ENCODE measurements around the gene ACSS2.

ACSS2 gene

GRCh38 chr20:34884260-34884659, 7.8 kb downstream of the ACSS2 start:
- no peak for FAIRE-seq
- no peak for DNase-seq (ENCODE audit: insufficient read length, low spot score)
- TF ChIP-seq CTCF (IDR thresholded peaks at IDR 0.05; ENCODE audit: insufficient read depth, missing control alignments) = no peak

DNA sequence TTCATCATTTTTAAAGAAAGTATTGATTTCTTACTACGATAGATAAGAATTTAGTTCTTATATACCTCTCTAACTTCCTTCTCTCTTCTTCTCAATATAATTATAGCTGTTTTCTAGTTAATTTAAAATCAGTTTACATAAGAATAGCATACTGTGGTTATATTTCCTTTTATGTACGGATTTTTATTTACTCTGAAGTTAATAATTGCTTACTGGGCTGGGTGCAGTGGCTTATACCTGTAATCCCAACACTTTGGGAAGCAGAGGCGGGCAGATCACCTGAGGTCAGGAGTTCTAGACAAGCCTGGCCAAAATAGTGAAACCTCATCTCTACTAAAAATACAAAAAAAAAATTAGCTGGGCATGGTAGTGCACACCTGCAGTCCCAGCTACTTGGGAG, 9.7 kb downstream of the ACSS2 start:
- FAIRE-seq = no peak
- TF ChIP-seq CTCF (IDR thresholded peaks at IDR 0.05; ENCODE audit: insufficient read depth, missing control alignments) = no peak
- no peak for DNase-seq (ENCODE audit: insufficient read length, low spot score)

DNA sequence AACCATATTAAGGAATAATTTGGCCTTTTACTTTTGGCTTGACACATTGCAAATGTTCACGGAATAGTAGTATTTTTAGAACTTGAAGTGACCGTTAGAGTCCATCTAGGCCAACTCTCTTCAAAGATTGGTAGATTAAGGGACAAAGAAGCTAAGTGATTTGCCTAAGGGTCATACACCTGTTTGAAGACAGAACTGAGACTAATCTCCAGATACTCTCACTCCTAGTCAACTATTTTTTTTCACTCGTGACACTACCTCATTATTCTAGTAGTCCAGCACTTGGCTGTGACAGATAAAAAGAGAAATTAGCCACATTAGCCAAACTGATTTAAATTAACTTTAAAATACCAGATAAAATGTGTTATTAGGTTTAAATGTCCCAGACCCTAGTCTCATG, 10.6 kb downstream of the ACSS2 start:
- TF ChIP-seq CTCF (IDR thresholded peaks at IDR 0.05; ENCODE audit: insufficient read depth, missing control alignments) = no peak
- DNase-seq (ENCODE audit: insufficient read length, low spot score) = no peak
- FAIRE-seq = no peak

- no peak for TF ChIP-seq CTCF (IDR thresholded peaks at IDR 0.05; ENCODE audit: insufficient read depth, missing control alignments)
- FAIRE-seq = no peak
Observed at GRCh38 chr20:34888468-34888867, 12.1 kb downstream of the ACSS2 start.

GRCh38 chr20:34891166-34892062, 15.0 kb downstream of the ACSS2 start:
- FAIRE-seq = no peak
- no peak for TF ChIP-seq CTCF (IDR thresholded peaks at IDR 0.05; ENCODE audit: insufficient read depth, missing control alignments)
- DNase-seq (ENCODE audit: insufficient read length, low spot score) = no peak

More at GRCh38 chr20:34888468-34888867, 12.1 kb downstream of the ACSS2 start:
- no peak for DNase-seq (ENCODE audit: insufficient read length, low spot score)

GRCh38 chr20:34892671-34893070, 16.3 kb downstream of the ACSS2 start:
- no peak for TF ChIP-seq CTCF (IDR thresholded peaks at IDR 0.05; ENCODE audit: insufficient read depth, missing control alignments)
- DNase-seq (ENCODE audit: insufficient read length, low spot score) = no peak
- no peak for FAIRE-seq

- no peak for DNase-seq (ENCODE audit: insufficient read length, low spot score)
- TF ChIP-seq CTCF (IDR thresholded peaks at IDR 0.05; ENCODE audit: insufficient read depth, missing control alignments) = no peak
- FAIRE-seq = no peak
Observed at GRCh38 chr20:34894723-34895122, 18.3 kb downstream of the ACSS2 start.
